ENCODE results near the gene EEF1E1. TPM values are rescaled to one million over a fixed set of nuclear protein-coding genes. Genes with fewer than 3 reads are reported as not detected.

The EEF1E1 gene
- total and polyA plus RNA-seq, 2 donors from 2014 or later, result 35.4 to 59.3 TPM

- Histone ChIP-seq H3K9ac (ENCODE audit: low read length in 3 of 3) (no peak overlapping the region), H3K27me3 (ENCODE audit: control insufficient read depth, insufficient read depth, low read length) (no peaks in the 10 kb centered on the region), H3K4me1 (ENCODE audit: control insufficient read depth in 2 of 3, insufficient read depth in 2 of 3, low read depth in 1 of 3, low read length in 3 of 3) (peaks cover 0 to 1% (median 0%) of the 10 kb centered on the region in 3 donors), H3K27ac (ENCODE audit: low read depth in 2 of 2, low read length in 2 of 2) (no peak overlapping the region), H3K4me3 (ENCODE audit: low read length in 3 of 3) (no peak overlapping the region), H3K36me3 (ENCODE audit: control insufficient read depth in 2 of 3, insufficient read depth in 3 of 3, low read length in 3 of 3) (peaks cover 18 to 26% (median 24%) of the 10 kb centered on the region in 3 donors), H3K9me3 (ENCODE audit: control insufficient read depth in 2 of 3, insufficient read depth in 1 of 3, low read length in 3 of 3) (no peaks in the 10 kb centered on the region)
- FAIRE-seq (no peak), DNase-seq (no peak)
- intact Hi-C loops (cut with DNase I), result no loop called here
- TF ChIP-seq CTCF (IDR thresholded peaks at IDR 0.05; ENCODE audit: borderline replicate concordance, extremely low read depth, insufficient read depth), result no peak
Observed at GRCh38 chr6:8090650-8091049, 11.7 kb downstream of the EEF1E1 start.

GRCh38 chr6:8088886-8089285, 13.5 kb downstream of the EEF1E1 start:
- TF ChIP-seq CTCF (IDR thresholded peaks at IDR 0.05; ENCODE audit: borderline replicate concordance, extremely low read depth, insufficient read depth), result no peak

GRCh38 chr6:8087870-8088754, 14.2 kb downstream of the EEF1E1 start:
- DNase-seq (no peak), FAIRE-seq (no peak)
- Histone ChIP-seq H3K27ac (ENCODE audit: low read depth in 2 of 2, low read length in 2 of 2) (no peak overlapping the region), H3K4me3 (ENCODE audit: low read length in 3 of 3) (no peak overlapping the region), H3K4me1 (ENCODE audit: control insufficient read depth in 2 of 3, insufficient read depth in 2 of 3, low read depth in 1 of 3, low read length in 3 of 3) (peaks cover 0 to 14% (median 4%) of the 10 kb centered on the region in 3 donors), H3K27me3 (ENCODE audit: control insufficient read depth, insufficient read depth, low read length) (no peaks in the 10 kb centered on the region), H3K9ac (ENCODE audit: low read length in 3 of 3) (no peak overlapping the region), H3K9me3 (ENCODE audit: control insufficient read depth in 2 of 3, insufficient read depth in 1 of 3, low read length in 3 of 3) (no peaks in the 10 kb centered on the region), H3K36me3 (ENCODE audit: control insufficient read depth in 2 of 3, insufficient read depth in 3 of 3, low read length in 3 of 3) (peaks cover 17 to 20% (median 19%) of the 10 kb centered on the region in 3 donors)
- intact Hi-C loops (cut with DNase I), result no loop called here
- TF ChIP-seq CTCF (IDR thresholded peaks at IDR 0.05; ENCODE audit: borderline replicate concordance, extremely low read depth, insufficient read depth), result no peak

More at GRCh38 chr6:8088886-8089285, 13.5 kb downstream of the EEF1E1 start:
- Histone ChIP-seq H3K9me3 (ENCODE audit: control insufficient read depth in 2 of 3, insufficient read depth in 1 of 3, low read length in 3 of 3) (no peaks in the 10 kb centered on the region), H3K36me3 (ENCODE audit: control insufficient read depth in 2 of 3, insufficient read depth in 3 of 3, low read length in 3 of 3) (peaks cover 17 to 20% (median 19%) of the 10 kb centered on the region in 3 donors), H3K27me3 (ENCODE audit: control insufficient read depth, insufficient read depth, low read length) (no peaks in the 10 kb centered on the region), H3K4me1 (ENCODE audit: control insufficient read depth in 2 of 3, insufficient read depth in 2 of 3, low read depth in 1 of 3, low read length in 3 of 3) (peaks cover 0 to 7% (median 4%) of the 10 kb centered on the region in 3 donors), H3K4me3 (ENCODE audit: low read length in 3 of 3) (no peak overlapping the region), H3K9ac (ENCODE audit: low read length in 3 of 3) (no peak overlapping the region), H3K27ac (ENCODE audit: low read depth in 2 of 2, low read length in 2 of 2) (no peak overlapping the region)
- intact Hi-C loops (cut with DNase I), result no loop called here
- no peak for DNase-seq
- no peak for FAIRE-seq
